Natural killer cell (primary cell): ENCODE results near the gene MCOLN1. TPM values are rescaled to one million over a fixed set of nuclear protein-coding genes. Genes with fewer than 3 reads are reported as not detected.
"Not testable (repeated sequence)": the region's sequence is repeated elsewhere in the genome, so short reads cannot be mapped to it uniquely, and the experiment has no call there.

Experiments
- ATAC-seq, 3 donors: fragments of 150-1000 bp in 2 of 3; fragments of 200-7000 bp in 1 of 3; cut with Tn5 transposase; 1 replicate in 1 of 3; 2 replicates in 2 of 3; pipeline ENCODE4 v1.10.0; 2021; ENCODE audit warnings: mild to moderate bottlenecking in 2 of 3, moderate library complexity in 2 of 3
- DNase-seq, 2 donors: peaks; one replicate each; pipeline versions ENCODE4 v3.0.0 to v3.0.0-alpha.2; 2013 to 2021; ENCODE audit warnings: mixed read lengths in 1 of 2
- H3K27ac ChIP-seq: one replicate; pipeline ENCODE4 v1.5.1; 2013; ENCODE audit warnings: mild to moderate bottlenecking, low read length
- H3K27me3 ChIP-seq: one replicate; pipeline ENCODE4 v1.6.1; 2013; ENCODE audit warnings: low read length; ENCODE audit not compliant: control insufficient read depth, insufficient read depth
- H3K36me3 ChIP-seq: one replicate; pipeline ENCODE4 v1.6.1; 2013; ENCODE audit warnings: low read length; ENCODE audit not compliant: control insufficient read depth, insufficient read depth
- H3K4me1 ChIP-seq: one replicate; pipeline ENCODE4 v1.6.1; 2013; ENCODE audit warnings: low read length; ENCODE audit not compliant: control insufficient read depth, insufficient read depth
- H3K4me3 ChIP-seq: one replicate; pipeline ENCODE4 v1.5.1; 2013; ENCODE audit warnings: low read length
- H3K9me3 ChIP-seq: one replicate; pipeline ENCODE4 v1.6.1; 2013; ENCODE audit warnings: low read length; ENCODE audit not compliant: control insufficient read depth, insufficient read depth
- H3K27ac Mint-ChIP-seq, 2 donors: one replicate each; pipeline ENCODE4 v1.8.0; 2022; ENCODE audit warnings: mild to moderate bottlenecking in 2 of 2, mixed read lengths in 2 of 2, moderate library complexity in 1 of 2
- H3K27me3 Mint-ChIP-seq, 2 donors: one replicate each; pipeline ENCODE4 v1.8.0; 2022; ENCODE audit warnings: low read depth in 2 of 2, mixed read lengths in 2 of 2
- H3K36me3 Mint-ChIP-seq: one replicate; pipeline ENCODE4 v1.8.0; 2022; ENCODE audit warnings: mixed read lengths
- H3K4me1 Mint-ChIP-seq, 2 donors: one replicate each; pipeline ENCODE4 v1.8.0; 2022; ENCODE audit warnings: mixed read lengths in 2 of 2
- H3K4me3 Mint-ChIP-seq: one replicate; pipeline ENCODE4 v1.8.0; 2022; ENCODE audit warnings: mild to moderate bottlenecking, moderate library complexity, mixed read lengths
- H3K9me3 Mint-ChIP-seq, 2 donors: one replicate each; pipeline ENCODE4 v1.8.0; 2022; ENCODE audit warnings: mixed read lengths in 2 of 2
- WGBS: methylation state at CpG from one replicate; pipeline ENCODE4 v1.1.7; 2013; ENCODE audit warnings: missing lambda C conversion rate; ENCODE audit not compliant: insufficient coverage; 5-methylcytosine and 5-hydroxymethylcytosine counted together
- intact Hi-C: fragments of 100-400 bp; cut with micrococcal nuclease; formaldehyde crosslinking; loops from one replicate; pipeline ENCODE4 v1.14.2; 2022
- total RNA-seq, 4 donors: library from RNA; stranded (reverse); fragments of 120-200 nt in 1 of 4; gene quantifications; one replicate each; pipeline versions ENCODE4 v1.2.3 to v1.2.4, GENCODE V29; 2013 to 2022
- TF ChIP-seq, protein P1 (sequence below): fragments of 200-600 bp; IDR thresholded peaks from one replicate; pipeline ENCODE4 v1.8.0; 2022; ENCODE audit warnings: antibody characterized with exemption

Gene MCOLN1
- total RNA-seq, 3 donors from 2014 or later (not counting 1 experiment from before 2014, with no cell fraction given), result 22.9 to 37.6 (median 27.8) TPM

DNA sequence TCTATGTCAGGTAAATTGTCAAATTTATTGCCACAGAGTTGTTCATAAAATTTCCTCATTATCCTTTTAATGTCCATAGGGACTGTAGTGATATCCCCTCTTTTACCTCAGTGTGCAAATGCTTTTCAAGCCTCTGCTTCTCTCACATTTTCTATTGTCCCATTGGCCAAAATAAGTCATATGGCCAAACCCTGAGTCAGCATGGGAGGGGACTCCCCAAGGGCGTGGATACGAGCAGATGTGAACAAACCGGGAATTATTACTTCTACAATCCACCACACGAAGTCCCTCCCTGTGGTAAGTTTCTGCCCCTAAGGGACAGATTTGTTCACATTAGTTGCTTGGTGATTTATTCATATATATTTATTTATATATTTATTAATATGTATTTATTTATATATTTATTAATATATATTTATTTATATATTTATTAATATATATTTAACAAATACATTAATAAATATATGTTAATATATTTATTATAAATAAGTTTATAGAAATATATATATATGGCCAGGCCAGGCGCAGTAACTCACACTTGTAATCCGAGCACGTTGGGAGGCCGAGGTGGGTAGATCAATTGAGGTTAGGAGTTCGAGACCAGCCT lies 53.1 kb downstream of the MCOLN1 start:
- H3K36me3 ChIP-seq, result no peaks in the 10 kb centered on the region
- WGBS, result 83% methylated on average over 7 of the region's 9 CpGs
- H3K27ac ChIP-seq, result no peak overlapping the region
- no peaks in the 10 kb centered on the region for H3K4me1 ChIP-seq
- H3K9me3 ChIP-seq, result no peaks in the 10 kb centered on the region
- Mint-ChIP-seq H3K4me3 (no peak overlapping the region), H3K27ac (no peak overlapping the region), H3K9me3 (no peaks in the 10 kb centered on the region), H3K27me3 (peaks cover 3 to 11% of the 10 kb centered on the region in 2 donors), H3K4me1 (no peaks in the 10 kb centered on the region), H3K36me3 (no peaks in the 10 kb centered on the region)
- TF ChIP-seq, protein P1, sequence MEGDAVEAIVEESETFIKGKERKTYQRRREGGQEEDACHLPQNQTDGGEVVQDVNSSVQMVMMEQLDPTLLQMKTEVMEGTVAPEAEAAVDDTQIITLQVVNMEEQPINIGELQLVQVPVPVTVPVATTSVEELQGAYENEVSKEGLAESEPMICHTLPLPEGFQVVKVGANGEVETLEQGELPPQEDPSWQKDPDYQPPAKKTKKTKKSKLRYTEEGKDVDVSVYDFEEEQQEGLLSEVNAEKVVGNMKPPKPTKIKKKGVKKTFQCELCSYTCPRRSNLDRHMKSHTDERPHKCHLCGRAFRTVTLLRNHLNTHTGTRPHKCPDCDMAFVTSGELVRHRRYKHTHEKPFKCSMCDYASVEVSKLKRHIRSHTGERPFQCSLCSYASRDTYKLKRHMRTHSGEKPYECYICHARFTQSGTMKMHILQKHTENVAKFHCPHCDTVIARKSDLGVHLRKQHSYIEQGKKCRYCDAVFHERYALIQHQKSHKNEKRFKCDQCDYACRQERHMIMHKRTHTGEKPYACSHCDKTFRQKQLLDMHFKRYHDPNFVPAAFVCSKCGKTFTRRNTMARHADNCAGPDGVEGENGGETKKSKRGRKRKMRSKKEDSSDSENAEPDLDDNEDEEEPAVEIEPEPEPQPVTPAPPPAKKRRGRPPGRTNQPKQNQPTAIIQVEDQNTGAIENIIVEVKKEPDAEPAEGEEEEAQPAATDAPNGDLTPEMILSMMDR, result no peak
- H3K27me3 ChIP-seq, result no peaks in the 10 kb centered on the region
- ATAC-seq, result no peak
- DNase-seq, result no peak
- intact Hi-C loops, result no loop called here
- no peak overlapping the region for H3K4me3 ChIP-seq

DNA sequence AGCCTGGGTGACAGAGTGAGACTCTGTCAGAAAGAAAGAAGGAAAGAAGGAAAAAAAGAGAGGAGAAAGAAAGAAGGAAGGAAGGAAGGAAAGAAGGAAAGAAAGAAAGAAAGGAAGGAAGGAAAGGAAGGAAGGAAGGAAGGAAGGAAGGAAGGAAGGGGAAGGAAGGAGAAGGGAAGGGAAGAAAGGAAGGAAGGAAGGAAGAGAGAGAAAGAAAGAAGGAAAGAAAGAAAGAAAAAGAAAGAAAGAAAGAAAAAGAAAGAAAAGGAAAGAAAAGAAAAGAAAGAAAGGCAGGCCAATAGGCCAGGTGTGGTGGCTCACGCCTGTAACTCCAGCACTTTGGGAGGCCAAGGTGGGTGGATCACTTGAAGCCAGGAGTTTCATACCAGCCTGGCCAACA lies 55.0 kb downstream of the MCOLN1 start:
- not testable (repeated sequence) for H3K36me3 Mint-ChIP-seq
- 85% methylated on average over 1 of the region's 1 CpG for WGBS

DNA sequence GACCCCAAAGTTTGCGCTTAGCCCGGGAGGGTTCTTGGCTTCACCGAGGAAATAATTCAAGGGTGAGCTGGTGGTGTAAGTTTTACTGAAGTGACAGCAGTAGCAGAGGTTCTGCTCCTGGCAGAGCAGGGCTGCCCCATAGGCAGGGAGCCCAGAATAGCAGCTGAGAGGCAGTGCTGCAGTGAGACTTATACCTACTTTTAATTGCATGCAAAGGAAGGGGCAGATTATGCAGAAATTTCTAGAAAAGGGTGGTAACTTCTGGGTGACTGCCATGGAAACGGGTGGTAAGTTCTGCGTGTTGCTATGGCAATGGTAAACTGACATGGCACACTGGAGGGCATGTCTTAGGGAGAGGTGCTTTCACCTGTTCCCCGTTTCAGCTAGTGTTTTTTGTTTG lies 55.7 kb downstream of the MCOLN1 start:
- H3K9me3 ChIP-seq, result no peaks in the 10 kb centered on the region
- no peaks in the 10 kb centered on the region for H3K9me3 Mint-ChIP-seq
- no peaks in the 10 kb centered on the region for H3K4me1 Mint-ChIP-seq
- peaks cover 6 to 11% of the 10 kb centered on the region in 2 donors for H3K27me3 Mint-ChIP-seq
- DNase-seq, result no peak
- H3K4me3 Mint-ChIP-seq, result no peak overlapping the region
- intact Hi-C loops, result no loop called here
- H3K36me3 Mint-ChIP-seq, result no peaks in the 10 kb centered on the region
- WGBS, result 68% methylated on average over 5 of the region's 6 CpGs
- no peak overlapping the region for H3K27ac Mint-ChIP-seq
- no peaks in the 10 kb centered on the region for H3K4me1 ChIP-seq
- TF ChIP-seq, protein P1, result no peak
- no peak for ATAC-seq
- no peak overlapping the region for H3K27ac ChIP-seq
- no peak overlapping the region for H3K4me3 ChIP-seq
- no peaks in the 10 kb centered on the region for H3K27me3 ChIP-seq
- H3K36me3 ChIP-seq, result no peaks in the 10 kb centered on the region

More for the DNA sequence above, 55.0 kb downstream of the MCOLN1 start:
- ATAC-seq, H3K4me1 Mint-ChIP-seq, H3K27ac Mint-ChIP-seq, intact Hi-C loops, H3K4me1 ChIP-seq, H3K27me3 ChIP-seq, DNase-seq, H3K9me3 ChIP-seq, H3K4me3 ChIP-seq, H3K36me3 ChIP-seq, H3K4me3 Mint-ChIP-seq, H3K27ac ChIP-seq, H3K9me3 Mint-ChIP-seq: not testable (repeated sequence)
- H3K27me3 Mint-ChIP-seq, result peaks cover 4 to 11% of the 10 kb centered on the region in 2 donors

DNA sequence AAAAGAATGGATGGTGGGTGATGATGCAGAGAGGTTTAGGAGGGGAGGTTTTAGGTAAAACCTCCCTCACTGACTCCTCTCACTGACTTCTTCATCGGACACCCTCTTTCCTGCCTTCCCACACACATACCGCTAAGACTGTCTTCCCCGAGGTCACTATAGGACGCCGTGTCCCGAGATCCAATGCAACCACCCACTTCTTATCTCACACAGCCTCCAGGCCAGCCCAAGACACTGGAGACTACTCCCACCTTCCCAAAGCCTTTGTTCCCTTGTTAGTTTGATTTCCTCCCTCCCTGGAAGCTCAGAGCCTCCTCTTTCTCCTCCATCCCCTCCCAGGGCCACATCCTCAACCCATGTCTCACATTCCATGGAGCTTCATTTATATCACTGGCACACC lies 56.8 kb downstream of the MCOLN1 start:
- Histone ChIP-seq H3K36me3 (no peaks in the 10 kb centered on the region), H3K9me3 (no peaks in the 10 kb centered on the region), H3K27ac (no peak overlapping the region), H3K27me3 (no peaks in the 10 kb centered on the region), H3K4me1 (no peaks in the 10 kb centered on the region), H3K4me3 (no peak overlapping the region)
- Mint-ChIP-seq H3K9me3 (no peaks in the 10 kb centered on the region), H3K27me3 (peaks cover 6 to 11% of the 10 kb centered on the region in 2 donors), H3K4me3 (no peak overlapping the region), H3K4me1 (no peaks in the 10 kb centered on the region), H3K27ac (no peak overlapping the region), H3K36me3 (no peaks in the 10 kb centered on the region)
- WGBS, result 84% methylated on average over 6 of the region's 6 CpGs
- intact Hi-C loops, result no loop called here
- no peak for DNase-seq
- ATAC-seq, result no peak
- TF ChIP-seq, protein P1, result no peak
